K562 (cell line): ENCODE data around the gene AGFG1. TPM values are rescaled to one million over a fixed set of nuclear protein-coding genes. Genes with fewer than 3 reads are reported as not detected.

Experiments
- DNMT1 ChIP-seq: fragments of 450-650 bp; IDR thresholded peaks from 2 replicates; pipeline ENCODE4 v1.6.1; 2016; ENCODE audit warnings: antibody characterized with exemption, mild to moderate bottlenecking
- GTF2E2 ChIP-seq: fragments of 200-800 bp; sonication (Bioruptor generic); IDR thresholded peaks from 2 replicates; pipeline ENCODE4 v1.6.1; 2016; ENCODE audit warnings: missing genetic modification characterization, missing compliant biosample characterization
- HDAC8 ChIP-seq: fragments of 450-650 bp; IDR thresholded peaks from 2 replicates; pipeline ENCODE4 v1.6.1; 2016; ENCODE audit warnings: mild to moderate bottlenecking, missing genetic modification characterization, moderate library complexity, missing compliant biosample characterization
- IRF1 ChIP-seq: sonication (generic); formaldehyde crosslinking; IDR thresholded peaks from 2 replicates; pipeline ENCODE4 v1.8.0; 2022; ENCODE audit warnings: missing genetic modification reagents, mild to moderate bottlenecking, borderline replicate concordance
- MCM7 ChIP-seq, 2 experiments: fragments of 450-650 bp; IDR thresholded peaks; 2 replicates each; pipeline ENCODE4 v1.6.1; 2016 to 2018
- MEF2D ChIP-seq: conservative IDR thresholded peaks from 2 replicates; pipeline ENCODE4 v1.6.1; 2016; ENCODE audit warnings: low read depth, missing genetic modification characterization, missing compliant biosample characterization
- NCOA1 ChIP-seq: fragments of 450-650 bp; IDR thresholded peaks from 2 replicates; pipeline ENCODE4 v1.6.1; 2016; ENCODE audit warnings: low read depth
- NCOA4 ChIP-seq: fragments of 450-650 bp; IDR thresholded peaks from 2 replicates; pipeline ENCODE4 v1.6.1; 2018; ENCODE audit warnings: mild to moderate bottlenecking; ENCODE audit not compliant: partially characterized antibody
- PRDM10 ChIP-seq: fragments of 450-650 bp; IDR thresholded peaks from 2 replicates; pipeline ENCODE4 v1.6.1; 2018; ENCODE audit not compliant: partially characterized antibody
- PRMT5 ChIP-seq: sonication (generic); formaldehyde crosslinking; IDR thresholded peaks from 2 replicates; pipeline ENCODE4 v1.5.0; 2020; ENCODE audit warnings: missing genetic modification reagents
- PYGO2 ChIP-seq: fragments of 450-650 bp; IDR thresholded peaks from 2 replicates; pipeline ENCODE4 v1.6.1; 2016; ENCODE audit warnings: mild to moderate bottlenecking, missing genetic modification characterization, moderate library complexity, missing compliant biosample characterization
- RBBP5 ChIP-seq: fragments of 200-600 bp; sonication (generic); IDR thresholded peaks from 2 replicates; pipeline ENCODE4 v1.6.1; 2012; ENCODE audit warnings: borderline replicate concordance, mild to moderate bottlenecking, low read length, control low read depth, inconsistent platforms; ENCODE audit not compliant: insufficient read depth, poor library complexity, severe bottlenecking
- RCOR1 ChIP-seq, 2 experiments: IDR thresholded peaks; 2 replicates each; pipeline ENCODE4 v1.6.1; 2012; ENCODE audit warnings: low read depth in 2 of 2, low read length in 2 of 2, borderline replicate concordance in 1 of 2, improper control_type of control experiment in 1 of 2
- SP1 ChIP-seq: sonication (generic); formaldehyde crosslinking; IDR thresholded peaks from 2 replicates; pipeline ENCODE4 v1.8.1; 2022; ENCODE audit warnings: mild to moderate bottlenecking, missing genetic modification reagents
- SREBF2 ChIP-seq: sonication (generic); formaldehyde crosslinking; IDR thresholded peaks from 2 replicates; pipeline ENCODE4 v1.4.0; 2020; ENCODE audit warnings: mild to moderate bottlenecking, missing genetic modification reagents
- ZFP30 ChIP-seq: fragments of 250-450 bp; sonication (Bioruptor Pico); IDR thresholded peaks from 2 replicates; pipeline ENCODE4 v1.8.0; 2022; ENCODE audit warnings: moderate library complexity, mild to moderate bottlenecking, inconsistent platforms, borderline replicate concordance
- ZHX1 ChIP-seq: fragments of 150-350 bp; conservative IDR thresholded peaks from 2 replicates; pipeline ENCODE4 v1.6.1; 2014; ENCODE audit warnings: low read length
- ZNF212 ChIP-seq: fragments of 450-650 bp; formaldehyde crosslinking; IDR thresholded peaks from 2 replicates; pipeline ENCODE4 v1.4.0; 2020; ENCODE audit warnings: mild to moderate bottlenecking
- ZNF511 ChIP-seq: sonication (generic); formaldehyde crosslinking; IDR thresholded peaks from 2 replicates; pipeline ENCODE4 v1.8.0; 2022; ENCODE audit warnings: mild to moderate bottlenecking, missing genetic modification reagents
- ZNF707 ChIP-seq: fragments of 250-450 bp; sonication (Bioruptor Pico); conservative IDR thresholded peaks from 2 replicates; pipeline ENCODE4 v1.8.0; 2022; ENCODE audit warnings: inconsistent platforms, mild to moderate bottlenecking, moderate library complexity
- ZSCAN32 ChIP-seq: fragments of 450-650 bp; formaldehyde crosslinking; IDR thresholded peaks from 2 replicates; pipeline ENCODE4 v1.4.0; 2020; ENCODE audit warnings: mild to moderate bottlenecking, moderate library complexity
- polyA plus RNA-seq, 8 experiments: library from polyadenylated mRNA; depleted of rRNA in 4 of 8; stranded (reverse) in 5 of 8; unstranded in 3 of 8; fragments of >200 nt; fragmentation: Nextera tagmentation in 2 of 8; fragmentation: Illumina TruSeq in 1 of 8; extraction: Ambion mirVana in 2 of 8; extraction: Trizol in 1 of 8; gene quantifications; 2 replicates each; pipeline versions ENCODE4 v1.2.1 to v1.2.3, GENCODE V29; 2011 to 2014; ENCODE audit warnings: inconsistent platforms in 1 of 8, missing spikeins in 1 of 8
- total RNA-seq, 7 experiments: library from RNA; depleted of rRNA in 6 of 7; stranded (reverse); fragments of >200 nt in 6 of 7; fragmentation: Illumina TruSeq in 2 of 7; extraction: Trizol in 2 of 7; gene quantifications; 2 replicates each; pipeline versions ENCODE4 v1.2.1 to v1.2.3, GENCODE V29; 2011 to 2021; ENCODE audit warnings: low replicate concordance in 1 of 7

The AGFG1 gene
- total and polyA plus RNA-seq, 9 of the 15 experiments (the other 6 are each of a cell fraction or from before 2014, with no cell fraction given), result 11.2 to 97.5 (median 36.0) TPM

GRCh38 chr2:227450926-227451654 is 20.9 kb upstream of the AGFG1 start (continued):
- TF ChIP-seq PRDM10 (peak; percentile 37), GTF2E2 (tag) (peak; percentile 41; the same call in 1 of the 2 replicates), HDAC8 (no peak), PRMT5 (no peak), IRF1 (CRISPR knock-in tag) (no peak), MEF2D (tag) (peak; percentile 84), ZFP30 (CRISPR knock-in tag) (no peak), NCOA1 (peak; percentile 84), NCOA4 (no peak), ZHX1 (no peak), SP1 (CRISPR knock-in tag) (peak; percentile 14; the same call in 1 of the 2 replicates), RBBP5 (no peak), ZSCAN32 (CRISPR knock-in tag) (no peak), ZNF707 (CRISPR knock-in tag) (peak; percentile 80), MCM7 (IDR thresholded peaks at IDR 0.05) (no peak), ZNF212 (CRISPR knock-in tag) (no peak), RCOR1 (IDR thresholded peaks at IDR 0.05; ENCODE audit: borderline replicate concordance in 1 of 2, low read depth in 2 of 2, low read length in 2 of 2) (peak; percentile 24 to 88; a peak in 3 of 4 replicates), SREBF2 (no peak), PYGO2 (peak; percentile 72; the same call in 1 of the 2 replicates), DNMT1 (no peak), ZNF511 (CRISPR knock-in tag) (no peak)
